ENCODE results near the gene OR52W1. TPM values are rescaled to one million over a fixed set of nuclear protein-coding genes. Genes with fewer than 3 reads are reported as not detected.

The OR52W1 gene
- total RNA-seq, 1 donor from 2014 or later = not detected

DNA sequence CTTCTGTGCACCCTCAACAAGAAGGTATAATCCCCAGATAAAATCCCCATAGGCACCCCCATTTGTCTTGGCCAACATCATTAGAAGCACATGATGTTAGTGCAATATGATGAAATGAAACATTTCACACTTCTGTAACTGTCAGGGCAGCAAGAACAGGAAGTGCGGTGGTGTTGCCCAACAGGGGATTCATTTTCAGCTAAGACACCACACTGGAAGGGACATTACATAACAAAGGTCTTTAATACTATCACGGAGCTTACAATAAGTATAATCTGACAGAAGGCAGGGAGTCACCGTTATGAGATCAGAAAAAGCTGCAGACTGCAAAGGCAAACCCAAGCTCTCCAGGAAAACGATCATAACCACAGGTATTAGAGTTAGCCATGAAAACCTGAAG, 2.0 kb downstream of the OR52W1 start:
- Mint-ChIP-seq H3K27me3 (ENCODE audit: low read depth) (peaks cover 2% of the 10 kb centered on the region), H3K4me1 (ENCODE audit: low read depth) (no peaks in the 10 kb centered on the region), H3K4me3 (ENCODE audit: unreplicated experiment) (no peak overlapping the region), H3K9me3 (ENCODE audit: low read depth) (no peaks in the 10 kb centered on the region), H3K27ac (ENCODE audit: unreplicated experiment) (no peak overlapping the region), H3K36me3 (ENCODE audit: low read depth) (peaks cover 10% of the 10 kb centered on the region)
- TF ChIP-seq, protein P1, sequence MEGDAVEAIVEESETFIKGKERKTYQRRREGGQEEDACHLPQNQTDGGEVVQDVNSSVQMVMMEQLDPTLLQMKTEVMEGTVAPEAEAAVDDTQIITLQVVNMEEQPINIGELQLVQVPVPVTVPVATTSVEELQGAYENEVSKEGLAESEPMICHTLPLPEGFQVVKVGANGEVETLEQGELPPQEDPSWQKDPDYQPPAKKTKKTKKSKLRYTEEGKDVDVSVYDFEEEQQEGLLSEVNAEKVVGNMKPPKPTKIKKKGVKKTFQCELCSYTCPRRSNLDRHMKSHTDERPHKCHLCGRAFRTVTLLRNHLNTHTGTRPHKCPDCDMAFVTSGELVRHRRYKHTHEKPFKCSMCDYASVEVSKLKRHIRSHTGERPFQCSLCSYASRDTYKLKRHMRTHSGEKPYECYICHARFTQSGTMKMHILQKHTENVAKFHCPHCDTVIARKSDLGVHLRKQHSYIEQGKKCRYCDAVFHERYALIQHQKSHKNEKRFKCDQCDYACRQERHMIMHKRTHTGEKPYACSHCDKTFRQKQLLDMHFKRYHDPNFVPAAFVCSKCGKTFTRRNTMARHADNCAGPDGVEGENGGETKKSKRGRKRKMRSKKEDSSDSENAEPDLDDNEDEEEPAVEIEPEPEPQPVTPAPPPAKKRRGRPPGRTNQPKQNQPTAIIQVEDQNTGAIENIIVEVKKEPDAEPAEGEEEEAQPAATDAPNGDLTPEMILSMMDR (IDR thresholded peaks at IDR 0.05) = no peak
- DNase-seq (ENCODE audit: low spot score) = no peak

DNA sequence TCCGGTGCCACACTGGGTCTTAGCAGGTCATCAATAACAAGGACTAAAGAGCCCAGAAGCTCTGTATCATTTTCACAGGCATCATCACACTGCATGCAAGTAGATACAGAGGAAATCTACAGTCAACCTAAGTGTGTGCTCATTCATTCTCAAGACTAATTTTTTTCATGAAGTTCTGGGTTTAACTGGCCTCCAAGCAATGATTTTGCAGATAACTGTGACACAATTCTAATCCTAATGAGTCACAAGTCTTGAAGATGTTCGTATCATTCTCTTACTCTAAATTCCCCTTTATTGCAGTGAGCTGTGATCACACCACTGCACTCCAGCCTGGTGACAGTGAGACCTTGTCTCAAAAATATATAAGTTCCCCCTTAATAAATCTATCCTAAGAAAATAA, 2.5 kb downstream of the OR52W1 start:
- H3K27ac Mint-ChIP-seq (ENCODE audit: unreplicated experiment) = no peak overlapping the region

DNA sequence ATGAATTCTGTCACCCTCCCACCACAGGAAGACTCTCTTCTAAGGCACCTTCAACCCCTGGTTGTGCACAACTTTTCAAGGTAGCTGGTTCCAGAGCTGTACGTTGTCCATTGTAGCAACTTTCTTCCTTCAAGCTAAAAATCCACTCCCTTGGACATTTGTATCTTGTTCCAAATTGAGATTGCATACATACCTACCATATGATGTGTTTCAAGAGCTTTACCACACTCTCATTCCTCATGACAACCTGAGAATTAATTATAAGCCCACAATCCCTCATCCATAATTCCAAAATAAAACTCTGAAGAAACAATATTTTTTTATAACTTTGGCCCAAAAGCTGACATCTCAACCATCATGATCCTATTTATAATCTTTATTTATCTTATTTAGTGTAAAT, 3.0 kb downstream of the OR52W1 start:
- Mint-ChIP-seq H3K4me3 (ENCODE audit: unreplicated experiment) (no peak overlapping the region), H3K27me3 (ENCODE audit: low read depth) (no peaks in the 10 kb centered on the region), H3K9me3 (ENCODE audit: low read depth) (no peaks in the 10 kb centered on the region), H3K27ac (ENCODE audit: unreplicated experiment) (no peak overlapping the region), H3K36me3 (ENCODE audit: low read depth) (peaks cover 10% of the 10 kb centered on the region), H3K4me1 (ENCODE audit: low read depth) (no peaks in the 10 kb centered on the region)
- TF ChIP-seq, protein P1 (IDR thresholded peaks at IDR 0.05) = no peak
- no peak for DNase-seq (ENCODE audit: low spot score)

More for the DNA sequence above, 2.5 kb downstream of the OR52W1 start:
- peaks cover 10% of the 10 kb centered on the region for H3K36me3 Mint-ChIP-seq (ENCODE audit: low read depth)
- H3K4me3 Mint-ChIP-seq (ENCODE audit: unreplicated experiment) = no peak overlapping the region
- H3K9me3 Mint-ChIP-seq (ENCODE audit: low read depth) = no peaks in the 10 kb centered on the region
- no peaks in the 10 kb centered on the region for H3K4me1 Mint-ChIP-seq (ENCODE audit: low read depth)
- TF ChIP-seq, protein P1 (IDR thresholded peaks at IDR 0.05) = no peak
- H3K27me3 Mint-ChIP-seq (ENCODE audit: low read depth) = no peaks in the 10 kb centered on the region
- DNase-seq (ENCODE audit: low spot score) = no peak

DNA sequence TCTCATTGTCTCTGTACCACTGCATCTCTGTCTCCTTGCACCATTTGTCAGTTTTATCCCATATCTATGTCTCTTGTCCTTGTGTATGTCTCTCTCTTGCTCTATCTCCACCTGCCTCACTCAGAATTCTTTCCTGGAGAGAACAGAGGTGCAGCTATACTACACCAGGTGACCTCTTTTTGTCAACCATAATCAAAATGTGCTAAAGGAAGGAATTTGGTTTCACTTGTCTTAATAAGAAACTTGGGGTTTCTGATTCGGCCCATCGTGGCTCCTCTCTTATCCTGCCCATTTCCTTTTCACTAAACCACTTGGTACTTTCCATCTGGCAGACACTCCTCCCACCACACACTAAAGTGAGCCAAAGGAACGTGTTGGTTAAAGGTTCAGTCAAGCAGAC, 4.3 kb downstream of the OR52W1 start:
- Mint-ChIP-seq H3K27me3 (ENCODE audit: low read depth) (no peaks in the 10 kb centered on the region), H3K4me3 (ENCODE audit: unreplicated experiment) (no peak overlapping the region), H3K9me3 (ENCODE audit: low read depth) (no peaks in the 10 kb centered on the region), H3K36me3 (ENCODE audit: low read depth) (peaks cover 10% of the 10 kb centered on the region), H3K27ac (ENCODE audit: unreplicated experiment) (no peak overlapping the region), H3K4me1 (ENCODE audit: low read depth) (no peaks in the 10 kb centered on the region)
- no peak for DNase-seq (ENCODE audit: low spot score)
- TF ChIP-seq, protein P1 (IDR thresholded peaks at IDR 0.05) = no peak

DNA sequence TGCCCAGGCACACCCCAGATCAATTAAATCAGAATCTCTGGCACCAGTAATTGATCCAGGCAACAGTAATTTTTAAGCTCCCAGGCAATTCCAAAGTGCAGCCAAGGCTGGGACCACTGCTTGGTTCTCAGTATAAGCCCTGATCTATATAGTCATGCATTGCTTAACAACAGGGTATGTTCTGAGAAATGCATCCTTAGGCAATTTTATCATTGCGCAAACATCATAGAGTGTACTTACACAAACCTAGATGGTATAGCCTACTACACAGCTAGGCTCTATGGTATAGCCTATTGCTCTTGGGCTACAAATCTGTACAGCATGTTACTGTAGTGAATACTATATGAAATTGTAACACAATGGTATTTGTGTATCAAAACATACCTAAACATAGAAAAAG, 5.7 kb downstream of the OR52W1 start:
- Mint-ChIP-seq H3K9me3 (ENCODE audit: low read depth) (no peaks in the 10 kb centered on the region), H3K4me3 (ENCODE audit: unreplicated experiment) (no peak overlapping the region), H3K27ac (ENCODE audit: unreplicated experiment) (no peak overlapping the region), H3K36me3 (ENCODE audit: low read depth) (peaks cover 15% of the 10 kb centered on the region), H3K4me1 (ENCODE audit: low read depth) (no peaks in the 10 kb centered on the region), H3K27me3 (ENCODE audit: low read depth) (no peaks in the 10 kb centered on the region)
- DNase-seq (ENCODE audit: low spot score) = no peak
- TF ChIP-seq, protein P1 (IDR thresholded peaks at IDR 0.05) = no peak

Data from chondrocyte (in vitro differentiated cells).